Smooth muscle cell of the brain vasculature (primary cell): Measurements from ENCODE around the gene AKAP6.

Experiments
- DNase-seq: peaks from one replicate; pipeline ENCODE4 v3.0.0-alpha.2; 2012; ENCODE audit warnings: low read depth, low spot score

Gene AKAP6

DNA sequence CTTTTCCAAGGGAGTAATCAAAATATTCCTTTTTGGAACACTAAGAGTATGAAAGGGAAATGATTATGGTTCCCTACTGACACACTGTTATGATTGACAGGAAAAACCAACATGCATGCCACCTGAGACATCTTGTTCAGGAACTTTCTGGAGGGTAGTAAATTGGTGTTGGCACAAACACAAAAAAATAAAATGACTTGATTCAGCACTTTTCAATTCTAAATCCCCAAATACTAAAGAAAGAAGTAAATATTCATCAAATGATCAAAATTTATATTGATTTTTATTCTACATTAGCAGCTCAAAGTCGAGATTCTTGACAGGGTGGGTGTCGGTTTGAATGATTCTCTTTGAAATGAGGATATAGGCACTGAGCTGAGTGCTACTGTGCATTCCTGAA lies 338.2 kb downstream of the AKAP6 start:
- no peak for DNase-seq

DNA sequence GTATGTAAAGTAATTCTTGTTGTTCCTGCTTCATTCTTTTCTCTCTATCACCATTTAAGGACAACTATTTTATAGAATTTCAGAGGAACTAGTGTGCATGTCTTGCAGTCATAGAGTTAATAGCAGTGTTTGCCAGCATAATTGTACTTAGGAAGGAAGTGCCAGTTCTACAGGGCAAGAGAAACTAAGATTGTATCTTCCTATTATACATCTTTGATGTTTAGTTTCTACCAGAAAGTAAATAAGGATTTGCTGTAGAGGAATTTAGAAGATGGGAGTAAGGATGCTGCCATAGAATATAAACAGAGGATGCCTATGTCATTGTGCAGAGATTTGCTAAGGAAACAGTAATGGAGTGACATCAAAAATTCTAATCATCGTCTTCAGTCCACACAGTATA lies 338.7 kb downstream of the AKAP6 start:
- DNase-seq = no peak

GRCh38 chr14:32669391-32669790 lies 340.3 kb downstream of the AKAP6 start:
- no peak for DNase-seq

GRCh38 chr14:32675433-32675832 lies 346.3 kb downstream of the AKAP6 start:
- DNase-seq = no peak

GRCh38 chr14:32677129-32677780 lies 348.2 kb downstream of the AKAP6 start:
- DNase-seq = no peak

GRCh38 chr14:32678088-32678487 lies 349.0 kb downstream of the AKAP6 start:
- no peak for DNase-seq

DNA sequence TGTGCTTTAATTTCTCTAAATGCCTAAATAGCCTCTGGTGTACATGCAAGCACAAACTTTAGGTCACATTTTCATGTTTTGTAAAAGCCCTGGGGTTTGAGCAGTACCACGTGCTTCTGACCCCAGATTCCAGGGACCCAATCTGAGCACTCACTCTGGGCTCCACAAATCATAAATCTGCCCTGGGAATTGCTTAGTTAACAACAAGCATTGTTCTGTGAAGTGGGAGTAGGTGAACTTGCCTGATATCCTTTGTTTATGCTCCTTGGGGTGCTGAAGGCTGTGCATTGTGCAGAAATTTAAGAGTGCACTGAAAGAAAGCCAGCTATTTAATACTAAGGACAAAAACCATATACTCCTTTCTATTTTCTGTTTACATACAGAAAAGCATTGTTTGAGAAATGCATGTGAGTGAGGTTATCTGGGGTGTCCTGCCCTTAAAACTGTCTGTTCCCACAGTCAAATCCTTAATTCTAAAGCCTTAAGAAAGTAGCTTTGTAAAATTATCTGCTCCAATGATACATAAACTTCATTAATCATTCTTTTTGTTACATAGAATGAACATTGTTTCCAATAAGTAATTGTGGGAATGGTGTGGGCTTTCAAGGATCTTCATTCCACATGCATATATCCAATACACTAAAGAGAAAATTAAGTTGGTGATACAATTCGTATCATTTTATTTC lies 351.0 kb downstream of the AKAP6 start:
- DNase-seq = no peak

GRCh38 chr14:32681598-32681997 lies 352.5 kb downstream of the AKAP6 start:
- DNase-seq = no peak

- no peak for DNase-seq
Measured at GRCh38 chr14:32682214-32682613, 353.1 kb downstream of the AKAP6 start.

GRCh38 chr14:32683679-32684078 lies 354.6 kb downstream of the AKAP6 start:
- DNase-seq = no peak

DNA sequence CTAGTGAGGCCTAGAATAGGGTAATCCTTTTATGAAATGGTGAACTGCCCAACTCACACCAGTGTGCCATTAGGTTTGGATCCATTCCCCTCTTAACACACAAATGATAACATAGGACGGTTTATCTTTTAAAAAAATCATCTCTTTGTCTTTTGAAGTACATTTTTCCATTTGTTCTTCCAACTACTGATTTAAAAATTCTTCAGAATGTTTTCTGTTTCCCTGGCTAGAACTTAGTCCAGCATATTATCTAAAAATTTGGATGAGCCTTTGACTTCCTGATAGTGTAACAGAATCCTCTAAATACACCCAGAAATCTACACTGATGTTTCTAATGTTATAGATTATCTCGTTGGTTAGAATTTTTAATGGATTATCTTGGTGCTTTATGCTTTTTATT lies 359.8 kb downstream of the AKAP6 start:
- no peak for DNase-seq

DNA sequence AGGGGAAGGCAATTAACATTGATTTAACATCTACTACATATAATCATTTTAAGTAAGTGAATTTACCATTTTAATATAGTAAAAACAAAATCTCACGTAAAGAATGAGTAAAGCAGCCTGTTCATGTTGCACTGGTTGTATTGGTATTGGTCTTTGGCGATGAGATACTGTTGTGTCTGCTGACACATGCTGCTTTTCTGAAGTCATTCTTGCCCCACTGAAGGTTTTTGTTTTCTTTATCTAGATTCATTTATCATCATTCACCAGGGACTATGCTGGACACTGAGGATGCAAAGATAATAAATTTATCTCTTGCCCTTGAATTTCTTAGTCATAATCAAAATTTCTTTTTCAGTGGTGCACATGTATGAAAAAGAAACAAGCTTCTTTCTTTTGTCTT lies 363.3 kb downstream of the AKAP6 start:
- DNase-seq = no peak

DNA sequence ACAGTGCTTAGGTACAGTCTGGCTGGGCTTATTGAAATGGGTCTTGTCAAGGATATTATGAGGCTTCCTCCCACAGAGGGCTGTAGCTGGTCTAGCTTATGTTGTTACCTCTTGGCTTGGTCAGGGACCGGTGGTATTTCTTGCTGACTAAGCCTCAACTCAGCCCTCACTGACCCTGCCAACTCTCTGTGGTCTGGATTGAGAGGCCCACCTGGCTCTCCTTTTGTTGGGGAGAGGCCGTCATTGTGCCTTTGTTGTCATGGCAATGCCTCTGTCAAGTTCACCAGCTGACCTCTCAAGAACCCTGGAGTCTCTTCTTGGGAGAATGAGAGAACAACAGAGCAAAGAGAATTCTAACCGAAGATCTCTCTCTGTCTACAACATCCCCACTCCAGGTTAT lies 364.0 kb downstream of the AKAP6 start:
- no peak for DNase-seq

GRCh38 chr14:32694795-32695449 lies 365.8 kb downstream of the AKAP6 start:
- no peak for DNase-seq

GRCh38 chr14:32696325-32697091 lies 367.4 kb downstream of the AKAP6 start:
- no peak for DNase-seq

GRCh38 chr14:32697114-32697513 lies 368.0 kb downstream of the AKAP6 start:
- DNase-seq = no peak

- no peak for DNase-seq
Measured at GRCh38 chr14:32697704-32698103, 368.6 kb downstream of the AKAP6 start.

DNA sequence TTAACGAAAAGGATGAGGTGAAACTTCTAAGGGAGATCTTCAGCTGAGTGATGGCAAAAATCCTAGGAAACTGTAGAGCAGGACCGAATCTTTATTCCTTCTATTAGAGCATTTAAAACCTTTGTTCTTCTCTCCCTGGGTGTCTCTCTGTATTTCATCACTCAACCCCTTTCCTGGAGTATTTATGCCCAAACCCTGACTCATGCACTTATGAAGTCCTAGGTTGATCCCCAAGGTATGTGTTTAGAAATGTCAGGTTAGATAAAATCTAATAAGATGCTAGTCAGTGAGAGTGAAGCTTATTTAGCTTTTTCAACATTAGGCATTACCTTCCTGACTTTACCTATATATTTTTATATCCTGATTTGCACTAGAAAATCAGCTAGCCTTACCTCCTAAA lies 369.7 kb downstream of the AKAP6 start:
- no peak for DNase-seq

DNA sequence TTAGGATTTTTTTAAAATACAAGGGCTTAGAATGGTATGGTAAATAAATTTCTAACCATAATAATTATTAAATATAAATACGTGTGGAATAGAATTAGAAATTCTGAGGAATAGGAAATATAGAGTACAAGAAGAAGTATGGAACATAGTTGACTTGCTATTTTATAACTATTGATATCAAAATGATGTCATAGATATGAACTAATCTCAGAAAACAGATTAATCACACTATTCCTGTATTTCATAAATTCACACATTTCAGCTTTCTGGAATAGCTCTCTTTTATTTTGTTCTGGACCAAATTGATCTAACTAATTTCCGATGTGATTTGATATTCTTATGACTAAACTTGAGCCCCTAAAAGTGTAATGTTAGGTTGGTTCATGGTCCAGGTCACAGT lies 372.4 kb downstream of the AKAP6 start:
- no peak for DNase-seq

DNA sequence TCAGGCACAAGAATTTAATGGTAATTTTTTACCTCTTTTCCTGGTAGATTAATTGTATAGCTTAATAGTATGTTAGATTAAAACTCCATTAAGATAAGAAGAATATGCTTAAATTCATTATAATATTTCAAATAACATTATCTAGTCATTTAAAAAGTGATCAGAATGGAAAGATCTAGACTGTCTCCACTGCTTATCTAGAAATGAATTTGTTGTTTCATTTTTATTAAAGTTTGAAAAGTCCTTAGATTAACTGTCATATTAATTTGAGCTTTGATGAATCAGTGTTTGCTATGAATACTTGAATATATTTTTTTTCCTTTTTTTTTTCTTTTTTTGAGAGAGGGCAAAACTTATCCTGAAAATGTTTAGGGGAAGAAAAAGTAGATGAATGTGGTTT lies 373.0 kb downstream of the AKAP6 start:
- DNase-seq = no peak

- DNase-seq = no peak
Measured at GRCh38 chr14:32702562-32702961, 373.5 kb downstream of the AKAP6 start.

GRCh38 chr14:32703183-32703621 lies 374.1 kb downstream of the AKAP6 start:
- no peak for DNase-seq
